ENCODE measurements around the gene HIVEP2.

Gene HIVEP2

DNA sequence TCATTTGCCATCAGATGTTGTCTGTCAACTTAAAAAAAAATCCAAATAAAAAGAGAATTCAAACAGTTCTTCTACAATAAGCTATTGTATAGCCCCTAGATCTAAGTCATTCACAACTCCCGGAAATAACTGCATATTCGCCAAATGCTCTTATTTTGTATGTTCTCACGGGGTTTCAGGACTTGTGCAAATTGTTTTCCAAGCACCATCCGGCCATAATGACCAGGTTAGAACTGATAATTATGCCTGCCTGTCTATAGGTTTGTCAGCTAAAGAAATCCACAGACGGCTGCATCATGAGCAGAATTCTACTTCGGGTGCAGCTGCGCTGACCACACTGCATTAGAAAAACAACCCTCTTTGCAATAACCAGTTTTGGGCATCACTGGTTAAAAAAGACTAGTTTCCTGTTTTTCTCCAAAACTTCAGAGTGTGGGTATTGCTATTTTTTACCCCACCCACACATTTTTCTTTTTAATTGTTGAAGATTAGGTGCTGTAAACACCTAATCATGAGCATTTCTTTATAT is 87.7 kb downstream of the HIVEP2 start:
- no peak for DNase-seq

DNA sequence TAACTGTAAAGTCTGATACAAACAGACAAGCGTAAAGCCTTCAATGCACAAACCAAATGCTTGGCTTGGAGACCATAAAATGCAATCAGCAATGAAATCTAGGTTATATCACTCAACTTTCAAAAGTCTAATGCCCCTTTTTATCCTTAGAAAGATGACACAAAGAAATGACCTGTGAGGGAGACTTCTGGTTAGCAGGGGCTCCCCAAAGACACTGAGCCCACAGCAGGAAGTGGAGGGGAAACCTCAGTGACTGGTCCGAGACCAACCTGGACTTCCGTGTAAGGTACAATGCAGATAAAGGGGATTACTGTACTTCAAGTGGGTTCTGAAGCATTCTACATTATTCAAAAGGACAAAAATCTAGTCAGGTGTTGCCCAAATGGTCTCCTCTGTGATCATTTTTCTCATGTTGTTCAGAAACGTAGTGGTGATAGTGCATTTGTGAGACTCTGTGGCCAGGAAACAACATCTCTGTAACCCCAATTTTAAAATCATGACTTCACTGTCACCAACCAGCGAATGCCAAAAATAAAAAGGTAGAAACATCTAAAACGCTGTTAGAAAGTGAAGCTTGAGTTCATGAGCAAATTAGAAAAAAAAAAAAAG is 88.2 kb downstream of the HIVEP2 start:
- DNase-seq: no peak

DNA sequence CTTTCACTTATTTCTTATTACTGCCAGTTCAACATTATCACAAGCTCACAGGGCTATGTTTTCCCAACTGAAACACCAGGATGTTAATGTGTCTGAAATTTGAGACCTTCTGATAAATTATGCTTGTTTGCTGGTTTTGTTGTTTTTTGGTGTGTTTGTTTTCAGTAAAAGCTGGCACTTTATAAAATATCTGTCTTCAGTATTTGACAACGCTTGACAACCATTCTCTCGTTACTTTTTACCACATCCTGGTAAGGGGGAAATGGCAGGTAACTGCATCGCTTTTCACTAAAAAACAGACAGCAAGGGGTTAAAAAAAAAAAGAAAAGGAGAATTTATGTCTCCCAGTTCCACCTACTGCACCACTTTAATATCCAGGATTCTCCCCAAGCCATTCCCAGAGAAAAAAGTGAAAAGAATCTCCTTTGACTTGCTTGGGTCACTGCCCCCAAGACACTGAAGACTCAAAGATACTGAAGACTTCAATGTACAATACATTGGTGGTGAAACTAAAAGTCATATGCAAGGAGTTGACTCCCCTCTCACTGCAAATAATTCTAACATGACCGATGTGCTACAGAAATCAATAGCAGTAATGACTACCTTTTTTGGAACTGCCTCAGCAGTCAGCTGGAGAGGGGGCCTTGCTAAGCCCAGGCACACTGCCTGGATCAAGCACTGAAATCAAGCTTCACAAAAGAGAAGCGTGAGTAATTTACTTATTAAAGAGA is 88.9 kb downstream of the HIVEP2 start:
- DNase-seq: no peak

DNA sequence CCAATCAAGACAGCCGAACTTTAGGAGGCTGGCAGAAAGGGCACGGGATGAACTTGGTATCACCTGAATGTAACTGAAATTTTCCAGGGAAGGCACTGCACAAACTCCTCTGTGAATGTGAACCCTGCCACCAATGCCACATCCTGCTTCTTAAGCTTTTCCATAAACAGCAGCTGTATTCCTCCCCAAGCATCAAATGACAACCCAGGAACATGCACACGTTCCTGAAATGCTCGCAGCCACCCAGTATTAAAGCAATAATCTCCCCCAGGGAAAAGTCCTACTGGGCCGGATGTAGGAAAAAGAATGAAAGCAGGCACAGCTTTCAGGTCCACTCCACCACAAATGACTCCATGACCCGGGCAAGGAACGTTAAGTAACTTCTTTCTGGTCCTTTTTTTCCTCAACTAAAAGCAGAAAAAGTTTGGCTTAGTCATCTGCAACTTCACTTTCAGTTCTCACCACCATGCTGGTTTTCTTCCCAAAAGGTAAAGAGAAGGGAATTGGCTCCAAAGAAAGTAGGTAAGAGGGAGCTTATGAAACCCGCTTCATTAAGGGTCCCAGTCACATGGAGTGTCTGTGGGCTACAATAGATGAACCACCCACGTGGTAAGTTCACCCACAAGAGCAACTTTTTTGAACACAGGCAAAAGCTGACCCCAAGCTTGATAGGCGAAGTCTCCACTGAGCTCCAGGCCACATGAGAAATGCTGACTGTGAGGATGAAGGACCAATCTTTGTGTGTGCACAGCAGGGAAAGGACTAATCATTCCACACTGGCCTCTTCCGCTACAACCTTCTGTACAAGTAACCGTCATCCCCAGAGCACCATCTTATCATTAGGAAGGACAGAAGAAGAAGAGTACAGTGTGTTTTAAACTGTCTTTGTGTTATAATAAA is 90.1 kb downstream of the HIVEP2 start:
- no peak for DNase-seq

DNA sequence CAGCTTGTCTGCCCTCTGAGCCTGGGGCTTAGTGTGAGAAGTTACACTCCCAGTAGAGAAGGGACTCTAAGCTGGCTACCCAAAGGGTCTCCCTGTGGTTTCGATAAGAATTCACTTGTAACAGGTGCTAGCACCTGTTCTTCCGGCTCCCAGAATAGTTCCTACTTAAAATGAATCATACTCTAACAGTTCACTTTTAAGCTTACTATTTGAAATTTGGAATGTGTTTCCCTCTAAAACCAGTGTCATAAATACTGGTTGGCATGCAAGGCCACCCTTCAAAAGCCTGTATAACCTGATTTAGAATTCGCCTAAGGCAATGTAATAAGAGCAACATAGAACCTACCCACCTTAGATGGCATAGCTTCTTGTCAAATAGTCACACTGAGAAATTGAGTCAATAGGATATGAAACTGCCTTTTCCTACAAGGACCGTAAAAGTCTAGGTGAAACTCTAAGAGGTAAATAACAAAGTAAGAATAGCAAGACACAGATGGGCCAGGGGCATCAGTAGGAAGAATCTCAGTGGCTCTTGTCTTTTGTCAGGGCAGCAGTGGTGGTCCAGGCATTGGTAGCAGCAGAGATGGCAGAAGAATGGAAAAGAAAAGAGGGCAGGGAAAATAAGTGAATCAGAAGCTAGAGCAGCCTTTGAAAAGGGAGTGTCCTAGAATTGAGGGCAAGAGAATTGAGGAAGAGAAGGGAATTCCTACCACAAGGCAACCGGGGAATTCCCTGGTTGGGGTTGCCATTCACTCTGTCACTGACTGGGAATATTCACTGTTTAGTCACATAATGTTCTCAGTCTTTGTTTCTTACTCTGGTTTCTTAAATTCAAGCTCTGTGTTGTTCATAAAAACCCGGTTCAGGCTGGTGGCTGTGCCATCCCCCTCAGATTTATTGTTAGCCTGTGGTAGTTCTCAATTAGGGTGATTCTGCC is 91.5 kb downstream of the HIVEP2 start:
- DNase-seq: no peak

DNA sequence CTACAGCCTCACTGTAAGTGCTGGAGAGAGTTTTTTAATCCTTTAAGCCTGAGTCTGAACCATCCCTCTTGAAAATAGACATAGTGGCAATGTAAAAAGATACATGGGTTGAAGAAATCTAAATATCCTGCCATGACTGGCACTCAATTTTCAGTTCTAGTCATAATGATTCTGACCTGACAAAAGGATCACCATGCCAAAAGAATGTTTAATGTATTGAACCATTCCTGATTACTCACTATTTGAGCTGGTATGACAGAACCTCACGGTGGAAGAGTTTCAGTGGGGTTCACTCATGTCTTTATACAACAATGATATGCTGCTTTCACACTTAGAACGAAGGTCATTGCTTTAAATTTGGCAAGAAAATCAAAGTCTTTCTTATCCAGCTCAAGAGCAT is 93.4 kb downstream of the HIVEP2 start:
- no peak for DNase-seq

DNA sequence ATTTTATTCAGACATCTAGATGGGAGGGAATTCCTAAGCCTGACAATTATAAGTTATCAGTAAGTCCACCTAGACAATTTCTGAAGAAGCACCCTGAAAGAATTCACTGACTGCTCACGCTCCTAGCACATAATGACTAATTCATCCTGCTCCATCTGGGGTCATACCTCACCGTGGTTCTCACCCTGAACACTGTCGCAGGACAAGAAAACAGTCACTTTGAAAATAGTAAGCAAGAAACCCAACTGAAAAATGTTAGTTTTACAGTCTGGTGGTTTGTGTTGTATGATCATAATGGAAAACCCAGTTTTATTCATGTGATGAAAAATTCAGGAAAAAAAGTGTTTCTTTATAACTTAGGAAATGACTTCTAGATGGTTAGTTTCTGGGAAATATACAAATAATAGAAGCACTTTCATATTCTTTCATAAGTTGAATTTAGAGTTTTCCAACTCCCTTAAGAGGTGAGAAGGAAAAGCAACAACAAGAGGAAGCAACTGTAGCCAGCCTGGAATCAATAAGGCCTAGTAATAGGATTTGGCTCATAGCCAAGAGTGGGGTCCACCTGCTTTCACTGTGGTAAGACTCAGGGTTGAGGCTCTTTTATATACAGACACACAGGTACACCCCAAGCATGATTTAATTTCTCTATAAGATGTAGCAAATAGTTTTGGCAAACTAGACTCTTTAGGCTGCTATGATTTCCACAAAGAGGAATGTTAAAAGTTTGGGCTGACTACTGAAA is 94.1 kb downstream of the HIVEP2 start:
- DNase-seq: no peak

DNA sequence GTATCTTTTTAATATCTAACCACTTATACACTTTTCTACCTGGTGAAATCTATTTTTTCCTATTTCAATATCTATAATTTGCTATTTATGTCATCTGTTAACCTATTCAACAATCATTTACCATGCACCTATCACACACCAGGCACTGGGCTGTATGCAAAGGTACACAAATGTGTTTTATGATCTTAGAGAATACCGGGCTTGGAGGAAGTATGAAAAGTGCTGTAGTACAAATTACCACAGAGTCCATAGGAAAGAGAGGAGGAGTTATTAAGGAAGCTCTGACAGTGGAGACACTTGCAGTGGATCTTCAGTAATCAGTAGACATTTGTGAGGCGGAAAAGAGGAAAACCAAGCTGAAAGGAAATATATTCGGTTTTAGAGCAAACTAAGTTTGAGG is 96.0 kb downstream of the HIVEP2 start:
- DNase-seq: no peak

DNA sequence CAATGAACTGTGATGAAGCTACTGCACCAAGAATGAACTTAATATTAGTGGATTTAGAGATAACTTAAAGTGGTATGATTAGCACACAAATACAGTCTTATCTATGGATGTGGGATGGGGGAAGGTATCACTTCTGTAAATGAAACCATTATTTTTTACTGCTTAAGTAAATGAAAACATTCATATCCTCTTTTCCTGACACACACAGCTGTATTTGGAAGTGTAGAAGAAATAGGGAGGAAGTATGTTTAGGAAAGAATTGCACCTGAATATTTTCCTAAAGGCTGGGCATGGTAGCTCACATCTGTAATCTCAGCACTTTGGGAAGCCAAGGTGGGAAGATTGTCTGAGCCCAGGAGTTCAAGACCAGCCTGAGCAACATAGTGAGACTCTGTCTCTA is 96.8 kb downstream of the HIVEP2 start:
- DNase-seq: no peak

DNA sequence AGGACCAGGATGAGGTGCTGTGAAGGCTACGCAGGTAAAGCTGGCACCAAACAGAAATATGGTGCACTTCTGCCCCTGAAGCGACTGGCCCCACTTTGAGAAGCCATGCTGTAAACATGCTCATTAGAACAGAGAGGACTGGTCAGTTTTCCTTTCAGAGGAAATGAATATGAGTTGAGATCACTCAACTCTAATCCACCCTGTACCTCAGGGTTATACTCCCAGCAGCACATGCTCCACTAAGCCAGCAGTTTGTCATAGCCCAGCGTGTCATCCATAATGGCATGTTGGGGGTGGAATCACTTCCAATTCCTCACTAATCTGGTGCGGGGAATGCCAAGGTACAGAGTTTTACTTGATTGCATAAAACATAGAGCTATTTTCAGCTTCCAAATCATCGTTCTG is 98.1 kb downstream of the HIVEP2 start:
- DNase-seq: no peak

DNA sequence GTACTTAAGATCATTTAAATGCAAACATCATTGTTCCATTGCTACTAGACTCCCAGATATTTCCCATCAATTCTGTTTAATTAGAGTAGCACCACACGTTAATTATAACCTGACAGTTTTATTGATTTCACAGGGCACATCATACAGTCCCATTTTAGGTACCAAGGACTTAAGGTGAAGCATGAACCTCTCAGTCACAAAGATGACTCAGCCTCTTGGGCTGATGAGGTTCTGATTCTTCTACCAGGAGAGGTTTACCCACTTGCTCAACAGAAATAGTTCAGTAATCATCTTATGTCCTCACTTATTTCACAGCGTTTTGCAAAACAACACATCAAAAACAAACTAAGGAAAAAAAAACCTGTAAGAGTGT is 98.5 kb downstream of the HIVEP2 start:
- no peak for DNase-seq

DNA sequence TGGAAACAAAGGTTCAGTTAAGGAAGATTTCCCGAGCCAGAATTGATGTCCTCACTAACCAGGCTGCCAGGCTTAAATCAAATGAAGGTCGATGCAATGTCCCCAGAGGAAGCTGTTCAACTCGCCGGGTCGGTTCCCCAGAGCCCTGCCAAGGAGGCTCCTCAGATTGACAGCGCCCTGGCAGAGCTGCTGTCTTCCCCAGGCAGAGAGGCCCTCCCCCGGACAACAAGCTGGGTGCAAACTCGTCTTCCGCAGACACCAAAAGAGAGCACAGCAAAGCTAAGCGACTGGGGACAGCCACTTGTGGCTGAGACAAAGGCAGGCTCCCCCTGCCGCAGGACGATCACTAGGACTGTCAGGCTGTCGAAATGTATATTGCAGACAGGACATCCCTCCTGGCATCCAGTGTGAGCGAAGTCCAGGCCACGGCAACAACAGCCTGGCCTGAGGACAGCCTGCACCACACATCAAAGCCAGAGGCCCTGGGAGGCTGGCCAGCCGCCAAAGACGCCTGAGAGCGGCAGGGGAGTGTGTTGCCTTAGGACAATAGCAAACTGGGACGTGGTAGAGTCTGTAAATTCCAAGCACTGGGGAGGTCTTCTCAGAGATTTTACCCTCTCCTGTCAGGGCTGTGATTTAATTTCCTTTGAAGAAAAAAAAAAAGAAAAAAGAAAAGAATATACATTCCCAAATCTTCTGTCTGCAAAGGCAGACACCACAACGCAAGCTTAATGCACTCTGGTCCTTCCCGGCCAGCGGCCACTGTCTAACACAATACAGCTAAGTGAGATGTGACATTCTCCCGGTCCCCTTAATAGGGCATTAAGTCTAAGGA is 99.1 kb downstream of the HIVEP2 start:
- DNase-seq: peak; percentile 71

DNA sequence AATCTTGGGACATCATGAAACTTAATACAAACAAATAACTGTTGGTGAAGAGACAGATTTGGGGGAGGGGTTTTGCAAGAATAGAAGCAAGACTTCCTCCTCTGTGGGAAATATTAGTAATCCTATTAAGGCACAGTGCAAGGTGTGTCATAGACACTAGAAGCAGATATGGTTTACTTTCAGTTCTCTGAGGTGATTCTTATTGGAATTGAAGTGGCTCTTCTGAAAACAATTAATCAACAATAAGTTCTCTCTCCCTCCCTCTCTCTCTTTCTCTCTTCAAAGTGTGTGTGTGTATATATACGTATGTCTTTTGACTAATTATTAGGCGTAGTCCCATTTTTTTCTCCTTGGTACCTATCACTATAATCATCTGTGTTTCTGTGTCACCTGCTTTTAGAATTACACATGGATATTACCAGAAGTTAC is 99.8 kb downstream of the HIVEP2 start:
- DNase-seq: no peak

DNA sequence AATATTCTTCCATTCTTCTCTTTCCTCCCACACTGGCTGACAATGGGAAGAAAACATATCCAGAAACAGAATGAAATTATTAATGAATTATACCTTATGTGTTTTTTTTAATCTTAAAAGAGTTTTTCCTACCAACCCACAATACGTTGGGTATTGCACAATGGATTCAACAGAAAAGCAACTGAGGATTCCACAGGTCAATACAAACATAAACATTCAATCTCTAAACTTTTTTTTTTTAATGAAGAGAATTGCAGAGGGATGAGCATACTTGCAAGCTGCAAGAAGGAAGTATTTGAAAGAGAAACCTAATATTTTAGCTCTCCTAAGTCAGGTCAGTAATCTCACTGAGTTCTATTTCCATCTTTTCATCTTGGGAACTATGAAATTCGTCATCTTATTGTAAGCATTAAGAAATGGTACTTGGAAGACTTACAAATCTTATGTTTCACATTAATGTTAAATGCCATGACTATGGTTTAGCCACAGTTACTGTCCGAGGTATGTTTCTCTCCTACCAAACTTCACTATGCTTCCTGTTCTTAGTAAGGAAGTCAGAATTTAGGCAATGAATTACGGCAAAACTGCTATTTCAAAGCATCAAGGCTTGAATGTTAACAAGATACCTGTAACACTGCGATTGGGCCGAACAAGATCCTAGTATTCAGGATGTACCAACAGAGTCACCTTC is 100.8 kb downstream of the HIVEP2 start:
- DNase-seq: no peak

DNA sequence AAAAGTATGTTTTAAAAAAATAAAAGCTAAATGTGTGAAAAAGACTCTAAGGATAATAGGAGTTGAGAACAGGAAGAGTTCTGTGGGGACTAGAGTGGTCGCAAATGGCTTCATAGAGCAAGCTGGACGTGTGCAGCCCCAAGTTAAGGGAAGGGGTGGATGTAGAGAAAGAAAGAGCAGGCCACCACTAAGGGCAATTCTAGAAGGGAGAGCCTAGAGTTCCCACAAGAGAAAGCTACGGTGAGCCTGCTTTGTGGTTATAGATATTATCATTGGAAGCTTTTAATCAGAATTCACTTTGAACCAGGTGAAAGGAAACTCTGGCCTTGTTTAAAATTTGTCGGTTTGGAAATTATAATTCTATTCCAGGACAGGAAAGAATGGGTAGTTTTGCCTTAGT is 101.6 kb downstream of the HIVEP2 start:
- DNase-seq: no peak

DNA sequence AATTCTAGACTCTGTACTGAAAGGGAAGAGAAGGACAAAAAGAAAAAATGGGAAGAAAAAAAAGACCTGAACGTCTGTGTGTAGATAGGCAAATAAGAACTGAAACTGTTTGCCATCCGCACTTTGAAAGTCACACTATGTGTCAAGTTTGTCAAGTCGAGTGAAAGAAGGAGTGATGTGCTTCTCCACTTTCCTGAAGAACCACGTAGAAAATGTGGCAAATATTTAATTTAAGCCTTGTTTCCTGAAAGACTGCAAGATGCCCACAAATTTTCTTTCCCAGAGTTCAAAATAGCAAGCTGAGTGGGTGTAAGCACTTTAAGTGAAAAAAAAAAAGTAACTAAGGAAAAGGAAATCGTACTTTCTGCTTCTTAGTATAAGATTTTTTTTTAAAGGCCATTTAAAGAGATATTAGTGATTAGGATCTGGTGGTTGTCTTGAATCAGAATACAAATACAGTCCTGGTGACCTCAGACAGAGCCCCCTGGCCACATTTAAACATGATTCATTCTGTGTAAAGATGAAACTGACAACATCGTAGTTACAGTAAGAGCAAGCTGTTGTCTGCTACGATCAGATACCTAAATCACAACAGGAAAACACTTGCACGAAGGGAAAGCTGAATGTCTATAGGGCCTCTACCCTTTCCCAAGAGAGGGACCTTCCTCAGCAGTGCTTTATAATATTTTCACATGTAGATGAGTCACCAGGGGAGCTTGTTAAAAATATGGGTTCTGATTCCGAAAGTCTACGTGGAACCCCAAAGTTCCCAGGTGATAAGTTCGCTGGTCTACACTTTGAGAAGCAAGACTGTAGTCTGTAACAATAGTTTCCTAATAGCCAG is 102.3 kb downstream of the HIVEP2 start:
- DNase-seq: no peak

DNA sequence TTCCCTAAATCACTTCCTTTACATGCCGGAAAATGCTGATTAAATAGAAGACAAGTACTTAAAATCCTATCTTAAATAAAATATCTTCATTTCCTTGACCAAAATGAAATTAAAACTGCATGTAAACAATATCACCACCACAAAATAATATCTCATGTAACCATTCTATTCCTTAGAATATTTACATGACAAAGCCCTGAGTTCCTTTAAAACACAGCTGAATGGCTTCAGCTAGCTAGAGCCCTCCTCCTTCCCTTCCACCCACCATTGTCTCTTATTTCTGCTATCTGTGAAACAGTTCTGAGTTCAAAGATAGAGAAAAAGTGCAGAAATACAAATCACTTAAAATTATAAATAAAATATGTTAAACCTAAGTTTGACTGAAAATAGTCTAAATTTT is 103.1 kb downstream of the HIVEP2 start:
- no peak for DNase-seq

DNA sequence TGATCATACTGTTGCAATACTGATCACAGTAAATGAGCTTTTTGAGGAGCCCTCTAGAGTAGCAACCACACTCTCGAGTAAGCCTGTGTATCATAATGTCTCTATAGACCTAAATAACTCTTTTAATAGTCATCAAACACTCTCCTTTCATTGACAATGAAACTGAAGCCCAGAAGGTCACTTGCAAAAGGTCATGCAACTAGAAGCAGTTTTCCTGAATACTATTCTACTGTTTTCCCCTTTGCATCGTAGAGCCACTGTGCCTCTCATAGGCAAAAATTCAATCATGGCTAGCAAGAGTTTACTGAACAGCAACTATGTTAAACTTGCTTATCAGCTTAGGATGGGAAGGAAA is 105.3 kb downstream of the HIVEP2 start:
- DNase-seq: no peak
